NCI-H146 (cell line): Measurements from ENCODE around the gene GAB3.

Source experiments
- DNase-seq: peaks from one replicate; lab custom pipeline; 2025; lab: John Stamatoyannopoulos, UW

Gene GAB3

DNA sequence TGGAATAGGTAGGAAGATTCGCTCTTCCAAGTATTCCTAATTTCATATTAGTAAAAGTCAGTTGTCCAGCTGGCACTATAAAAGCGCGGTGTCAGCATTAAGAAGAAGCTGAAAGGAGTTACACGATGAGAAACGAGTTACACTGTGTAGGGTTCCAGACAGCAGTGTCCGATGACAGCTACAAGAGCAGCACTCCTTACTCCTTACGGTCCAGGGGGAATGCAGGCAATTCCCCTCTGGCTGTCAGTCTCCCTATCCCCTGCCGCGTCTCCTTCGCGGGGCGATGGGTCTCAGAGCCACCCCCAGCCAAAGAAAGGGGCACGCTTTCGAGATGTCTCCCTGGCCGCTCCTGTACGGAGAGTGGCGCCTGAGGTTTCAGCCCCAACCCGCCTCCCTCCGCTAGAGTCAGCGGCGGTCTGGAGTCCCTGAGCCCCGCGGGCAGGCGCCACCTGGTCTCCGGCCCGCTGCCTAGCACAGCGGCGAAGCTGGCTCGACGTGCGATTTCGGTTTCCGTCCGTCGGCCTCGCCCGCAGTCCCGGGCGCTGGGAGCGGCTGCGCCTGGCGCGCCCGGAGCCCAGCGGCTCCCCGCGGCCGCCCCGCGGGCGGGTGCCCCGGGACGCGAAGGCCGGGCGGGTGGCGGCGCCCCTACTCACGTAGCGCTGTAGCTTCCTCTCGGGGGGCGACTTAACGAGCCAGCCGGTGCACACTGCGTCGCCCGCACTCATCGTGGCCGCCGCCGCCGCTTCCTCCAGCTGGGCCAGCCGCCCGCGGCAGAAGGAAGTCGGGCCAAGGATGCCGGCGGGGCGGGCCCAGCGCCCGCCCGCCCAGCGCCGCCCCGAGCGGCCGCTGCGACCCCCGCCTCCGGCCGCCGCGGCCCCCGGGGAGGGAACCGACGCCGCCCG is at the start of gene GAB3:
Gene GAB3 (minus strand): TSS at position 777 of the 902 bp plus-strand sequence. CDS start 52 bp downstream, at position 725.
- peak; percentile 39 for DNase-seq

DNA sequence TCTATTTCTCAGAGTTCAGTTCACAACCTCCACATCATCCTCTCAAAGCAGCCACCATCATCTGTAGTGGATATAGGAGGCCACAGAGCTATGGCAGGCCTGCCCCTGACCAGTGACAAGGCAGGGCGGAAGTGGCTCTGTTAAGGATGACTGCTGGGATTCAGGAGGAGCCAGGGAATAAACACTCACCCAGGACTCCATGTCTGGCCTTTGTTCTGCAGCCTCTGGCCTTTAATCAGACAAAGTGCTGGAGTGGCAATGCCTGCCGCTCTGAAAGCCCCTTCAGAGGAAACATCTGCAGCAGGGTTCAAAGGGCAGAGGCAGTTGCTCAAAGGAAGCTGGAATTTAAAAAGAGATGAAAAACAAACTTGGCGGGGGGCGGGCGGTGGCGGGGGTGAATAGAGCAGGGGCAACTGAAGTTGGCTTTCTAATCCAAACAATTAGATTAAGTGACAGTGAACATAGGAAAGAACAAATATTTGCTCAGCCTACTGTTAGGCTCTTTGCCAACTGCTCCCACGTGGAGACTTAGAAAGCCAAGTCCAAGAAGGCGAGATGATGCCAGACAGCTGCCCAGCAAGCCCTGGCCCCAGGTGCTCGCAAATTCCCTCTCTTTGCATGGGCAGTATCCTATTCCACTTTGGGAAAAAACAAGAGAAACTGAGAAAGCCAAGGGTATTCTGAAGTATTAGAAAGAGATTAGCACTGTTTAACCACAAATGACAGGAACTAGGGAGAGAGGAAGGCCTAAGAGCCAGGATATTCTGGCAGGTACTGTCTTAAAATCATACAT is 48.9 kb upstream of the GAB3 start:
- DNase-seq: peak; percentile 97

DNA sequence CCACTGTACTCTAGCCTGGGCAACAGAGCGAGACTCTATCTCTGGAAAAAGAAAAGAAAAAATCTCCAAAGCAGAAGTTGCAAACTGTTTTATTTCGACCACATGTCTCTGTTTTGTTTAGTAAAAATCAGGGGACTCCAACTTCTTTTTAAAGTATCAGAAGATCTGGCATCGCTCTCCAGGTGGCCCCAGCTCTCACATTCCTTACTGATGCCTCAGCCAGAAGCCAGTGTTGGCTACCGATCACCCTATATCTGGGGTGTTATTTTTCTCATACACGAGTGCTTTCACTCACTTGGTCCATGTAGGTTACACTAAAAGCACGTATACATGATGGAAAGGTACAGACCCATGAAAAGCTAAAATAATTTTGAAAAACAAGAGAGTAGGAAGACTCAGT is 46.1 kb upstream of the GAB3 start:
- DNase-seq: no peak

DNA sequence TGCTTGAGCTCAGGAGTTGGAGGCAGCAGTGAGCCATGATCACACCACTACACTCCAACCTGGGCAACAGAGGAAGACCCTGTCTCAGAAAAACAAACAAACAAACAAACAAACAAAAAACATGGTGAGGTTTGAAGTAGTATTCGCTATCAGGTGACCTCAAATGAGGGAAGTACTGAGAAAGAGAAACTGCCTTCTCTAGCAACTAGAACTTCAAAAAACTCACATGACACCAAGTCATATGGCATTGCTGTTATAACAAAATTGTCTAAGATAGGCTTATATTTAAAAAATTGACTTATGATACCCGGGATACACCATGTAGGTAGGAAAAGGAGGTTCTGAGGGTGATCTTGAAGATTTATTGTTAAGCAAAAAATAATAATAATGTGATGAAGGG is 44.1 kb upstream of the GAB3 start:
- DNase-seq: no peak

GRCh38 chrX:154793084-154793795 is 42.4 kb upstream of the GAB3 start:
- no peak for DNase-seq

GRCh38 chrX:154791939-154792338 is 41.1 kb upstream of the GAB3 start:
- DNase-seq: no peak

GRCh38 chrX:154791467-154791866 is 40.6 kb upstream of the GAB3 start:
- no peak for DNase-seq

- no peak for DNase-seq
These were observed 34.8 kb upstream of the GAB3 start for GRCh38 chrX:154785716-154786115.

GRCh38 chrX:154784149-154784995 is 33.5 kb upstream of the GAB3 start:
- no peak for DNase-seq

- no peak for DNase-seq
These were observed 30.1 kb upstream of the GAB3 start for GRCh38 chrX:154780968-154781367.

GRCh38 chrX:154779261-154779660 is 28.4 kb upstream of the GAB3 start:
- no peak for DNase-seq

- DNase-seq: no peak
These were observed 25.9 kb upstream of the GAB3 start for GRCh38 chrX:154776753-154777152.

DNA sequence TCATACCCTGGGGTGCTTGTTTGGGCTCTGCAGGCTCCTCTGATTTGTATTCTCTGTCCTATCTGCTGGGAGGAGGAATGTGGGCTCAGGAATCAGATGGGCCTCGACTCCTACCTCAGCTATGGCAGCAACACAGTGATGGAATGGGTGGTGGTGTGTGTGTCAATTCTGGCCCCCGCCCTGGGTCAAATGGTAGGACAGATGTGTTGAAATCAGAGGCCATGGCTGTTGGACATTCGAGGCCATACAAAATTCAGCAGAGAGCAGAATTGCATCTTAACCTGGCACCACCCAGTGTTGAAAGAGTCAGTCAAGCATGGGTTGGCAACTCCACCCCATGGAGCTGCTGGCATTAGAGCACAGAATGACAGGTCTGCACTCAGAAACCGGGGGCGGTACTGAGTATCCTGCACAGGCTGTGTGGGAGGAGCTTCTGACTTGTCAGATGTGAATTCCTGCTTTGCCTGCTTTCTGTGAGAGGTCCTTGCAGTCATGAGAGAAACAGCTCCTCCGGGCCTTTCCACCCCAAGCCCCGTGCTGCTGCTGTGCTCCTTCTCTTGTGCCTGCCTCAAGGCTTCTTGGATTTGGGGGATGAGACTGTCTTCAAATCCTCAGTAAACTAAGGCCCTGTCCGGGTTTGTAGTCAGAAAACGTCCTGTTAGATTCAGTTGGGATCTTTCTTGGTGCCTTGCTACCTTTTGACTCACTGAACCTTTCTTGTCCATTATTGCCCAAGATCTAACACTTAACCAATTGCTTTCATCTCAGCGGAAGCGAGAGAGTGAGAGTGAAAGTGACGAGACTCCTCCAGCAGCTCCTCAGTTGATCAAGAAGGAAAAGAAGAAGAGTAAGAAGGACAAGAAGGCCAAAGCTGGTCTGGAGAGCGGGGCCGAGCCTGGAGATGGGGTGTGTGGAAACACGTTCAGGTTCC is 24.8 kb upstream of the GAB3 start:
- no peak for DNase-seq

GRCh38 chrX:154774622-154775021 is 23.7 kb upstream of the GAB3 start:
- DNase-seq: no peak

- DNase-seq: peak; percentile 96
These were observed 11.8 kb upstream of the GAB3 start, which contains the start of gene DKC1 for GRCh38 chrX:154762537-154763296. DKC1 (plus strand) TSS chrX:154762864; CDS start chrX:154762966, 102 bp downstream.

GRCh38 chrX:154761977-154762536 is 11.2 kb upstream of the GAB3 start:
- DNase-seq: peak; percentile 45

- no peak for DNase-seq
These were observed 7.8 kb upstream of the GAB3 start for GRCh38 chrX:154758696-154759095.

GRCh38 chrX:154751669-154752271 is 893 bp upstream of the GAB3 start:
- DNase-seq: peak; percentile 40
